Activated effector memory CD4-positive, alpha-beta T cell treated with Interleukin-2 at 50 U/mL for 16 hours (primary cell): ENCODE measurements around the gene OR10A4.
"Not testable (repeated sequence)": the region's sequence is repeated elsewhere in the genome, so short reads cannot be mapped to it uniquely, and the experiment has no call there.

ENCODE experiments used
- DNase-seq: peaks from one replicate; pipeline ENCODE4 v3.0.0-alpha.2; 2020

Gene OR10A4

GRCh38 chr11:6900327-6900999 lies 24.0 kb downstream of the OR10A4 start:
- DNase-seq, result no peak

GRCh38 chr11:6904804-6905203 lies 28.4 kb downstream of the OR10A4 start:
- not testable (repeated sequence) for DNase-seq

- DNase-seq, result no peak
Measured at GRCh38 chr11:6911378-6911777, 35.0 kb downstream of the OR10A4 start.

GRCh38 chr11:6911948-6912347 lies 35.5 kb downstream of the OR10A4 start:
- no peak for DNase-seq

GRCh38 chr11:6919698-6920097 lies 43.3 kb downstream of the OR10A4 start:
- DNase-seq, result no peak

GRCh38 chr11:6920702-6921101 lies 44.3 kb downstream of the OR10A4 start, which contains the start of gene OR2D3:
Gene OR2D3 (plus strand): TSS chr11:6921002. CDS start chr11:6921002, 0 bp downstream.
- no peak for DNase-seq

- DNase-seq, result no peak
Measured at GRCh38 chr11:6925007-6925577, 48.7 kb downstream of the OR10A4 start.

GRCh38 chr11:6925636-6926207 lies 49.3 kb downstream of the OR10A4 start:
- no peak for DNase-seq

- no peak for DNase-seq
Measured at GRCh38 chr11:6926208-6927029, 50.0 kb downstream of the OR10A4 start, which contains the start of gene ZNF215. Gene ZNF215 (plus strand): TSS chr11:6926426. CDS start chr11:6932273, 5,847 bp downstream.

GRCh38 chr11:6927030-6927617 lies 50.7 kb downstream of the OR10A4 start:
- no peak for DNase-seq
